HepG2 (cell line): ENCODE measurements around the gene ATE1. TPM values are rescaled to one million over a fixed set of nuclear protein-coding genes. Genes with fewer than 3 reads are reported as not detected.

Experiments used
- ATAC-seq: fragments of 200-7000 bp; cut with Tn5 transposase; 3 replicates; pipeline ENCODE4 v1.9.1; 2020; ENCODE audit warnings: mild to moderate bottlenecking, moderate library complexity
- BruUV-seq: library from RNA; stranded (reverse); fragments of 400-500 nt; replicated peaks from 2 replicates; lab custom pipeline; 2021; lab: Mats Ljungman, UMichigan
- CTCF ChIA-PET: fragments of 300-600 bp; formaldehyde crosslinking; extraction: SDS; loops from one replicate; lab custom pipeline; 2021; ENCODE audit warnings: low total read pairs, inconsistent platforms, low intra/inter-chr PET ratio; lab: Yijun Ruan, JAX
- POLR2A ChIA-PET: fragments of 350-600 bp; sonication (Branson Sonifier 250); formaldehyde crosslinking; loops from one replicate; lab custom pipeline; 2020; ENCODE audit warnings: antibody characterized with exemption, inconsistent platforms; lab: Yijun Ruan, JAX
- DNase-seq: peaks from one replicate; pipeline ENCODE4 v3.0.0-alpha.2; 2015; ENCODE audit warnings: low spot score
- FAIRE-seq: peaks from 3 replicates; lab custom pipeline; 2011; peaks lifted over from hg19 to GRCh38; lab: Jason Lieb, UNC
- H2AFZ ChIP-seq: one replicate; pipeline ENCODE4 v1.6.1; 2011; ENCODE audit warnings: low read length, inconsistent platforms
- H3K27ac ChIP-seq: fragments of 300-600 bp; 3 replicates; pipeline ENCODE4 v1.8.0; 2011; ENCODE audit warnings: mixed run types, mild to moderate bottlenecking, mixed read lengths, low read length, inconsistent platforms; ENCODE audit not compliant: insufficient read depth; ENCODE audit errors: extremely low read length
- H3K27me3 ChIP-seq, 2 experiments: fragments of 200-600 bp in 1 of 2; 2 replicates in 1 of 2; 3 replicates in 1 of 2; pipeline versions ENCODE4 v1.6.0 to v1.8.0; 2011; ENCODE audit warnings: low read length in 2 of 2, mild to moderate bottlenecking in 2 of 2, moderate library complexity in 2 of 2, inconsistent platforms in 1 of 2; ENCODE audit not compliant: insufficient read depth in 2 of 2, control insufficient read depth in 1 of 2
- H3K36me3 ChIP-seq, 2 experiments: fragments of 200-600 bp in 1 of 2; replicated peaks in 1 of 2; 2 replicates in 1 of 2; 3 replicates in 1 of 2; pipeline versions ENCODE4 v1.5.1 to v1.8.0; 2011; ENCODE audit warnings: low read length in 2 of 2, inconsistent platforms in 1 of 2; ENCODE audit not compliant: insufficient read depth in 2 of 2, control insufficient read depth in 1 of 2
- H3K4me1 ChIP-seq: 2 replicates; pipeline ENCODE4 v1.5.1; 2012; ENCODE audit warnings: low read length, inconsistent platforms; ENCODE audit not compliant: insufficient read depth
- H3K4me2 ChIP-seq: 2 replicates; pipeline ENCODE4 v1.6.0; 2011; ENCODE audit warnings: low read depth, low read length, inconsistent platforms
- H3K4me3 ChIP-seq, 3 experiments: fragments of 200-600 bp in 1 of 3; sonication (generic), shearing (Covaris generic) in 1 of 3; replicated peaks in 1 of 3; 2 replicates each; pipeline ENCODE4 v1.5.1; 2011 to 2016; ENCODE audit warnings: low read length in 3 of 3, inconsistent platforms in 2 of 3, low read depth in 2 of 3, mild to moderate bottlenecking in 2 of 3, control low read depth in 1 of 3, mixed read lengths in 1 of 3; ENCODE audit not compliant: insufficient read depth in 1 of 3
- H3K79me2 ChIP-seq: one replicate; pipeline ENCODE4 v1.6.1; 2011; ENCODE audit warnings: low read length, inconsistent platforms; ENCODE audit not compliant: insufficient read depth
- H3K9ac ChIP-seq: 2 replicates; pipeline ENCODE4 v1.6.0; 2011; ENCODE audit warnings: mild to moderate bottlenecking, low read depth, low read length, inconsistent platforms; ENCODE audit not compliant: insufficient read depth
- H3K9me3 ChIP-seq: 2 replicates; pipeline ENCODE4 v1.5.1; 2012; ENCODE audit warnings: mild to moderate bottlenecking, low read length
- H4K20me1 ChIP-seq: 2 replicates; pipeline ENCODE4 v1.6.0; 2011; ENCODE audit warnings: inconsistent platforms, mild to moderate bottlenecking, low read length, moderate library complexity; ENCODE audit not compliant: insufficient read depth
- ARNT2 ChIP-seq: sonication (generic); formaldehyde crosslinking; IDR thresholded peaks from 2 replicates; pipeline ENCODE4 v1.8.0; 2022; ENCODE audit warnings: mild to moderate bottlenecking, low read depth, missing genetic modification reagents, moderate library complexity
- CEBPG ChIP-seq: IDR thresholded peaks from 2 replicates; pipeline ENCODE4 v1.6.1; 2016
- HOXA5 ChIP-seq: sonication (generic); formaldehyde crosslinking; IDR thresholded peaks from 2 replicates; pipeline ENCODE4 v1.4.0; 2020; ENCODE audit warnings: missing genetic modification reagents
- MLLT10 ChIP-seq: sonication (generic); formaldehyde crosslinking; IDR thresholded peaks from 2 replicates; pipeline ENCODE4 v1.4.0; 2020; ENCODE audit warnings: missing genetic modification reagents
- NFRKB ChIP-seq: fragments of 450-650 bp; IDR thresholded peaks from 2 replicates; pipeline ENCODE4 v1.6.1; 2017
- SATB2 ChIP-seq: sonication (generic); formaldehyde crosslinking; IDR thresholded peaks from 2 replicates; pipeline ENCODE4 v1.5.0; 2020; ENCODE audit warnings: missing genetic modification reagents
- ZNF317 ChIP-seq: sonication (generic); formaldehyde crosslinking; IDR thresholded peaks from 2 replicates; pipeline ENCODE4 v1.5.0; 2020; ENCODE audit warnings: mild to moderate bottlenecking, missing genetic modification reagents
- ZNF720 ChIP-seq: sonication (generic); formaldehyde crosslinking; IDR thresholded peaks from 2 replicates; pipeline ENCODE4 v1.4.0; 2020; ENCODE audit warnings: missing genetic modification reagents
- ZNF781 ChIP-seq: sonication (generic); formaldehyde crosslinking; IDR thresholded peaks from 2 replicates; pipeline ENCODE4 v1.5.1; 2020; ENCODE audit warnings: borderline replicate concordance, mild to moderate bottlenecking, missing genetic modification reagents; ENCODE audit errors: not compliant biosample characterization
- WGBS: methylation state at CpG from one replicate; pipeline ENCODE4 v1.1.6; 2017; ENCODE audit warnings: low lambda C conversion rate; 5-methylcytosine and 5-hydroxymethylcytosine counted together
- in situ Hi-C: cut with HindIII; loops from 2 replicates; pipeline ENCODE4 v1.10.0; 2017; ENCODE audit warnings: low pct_unique_long_range_greater_than_20kb; ENCODE audit not compliant: extremely low pct_ligation_motif_present
- intact Hi-C: fragments of 100-400 bp; cut with micrococcal nuclease; formaldehyde crosslinking; loops from one replicate; pipeline ENCODE4 v1.10.0; 2022; ENCODE audit not compliant: unreplicated experiment
- polyA plus RNA-seq, 8 experiments: library from polyadenylated mRNA; depleted of rRNA in 3 of 8; stranded (reverse) in 7 of 8; unstranded in 1 of 8; fragments of >200 nt; fragmentation: Illumina TruSeq in 4 of 8; extraction: Trizol in 4 of 8; gene quantifications; 2 replicates each; pipeline versions ENCODE4 v1.2.1 to v1.2.3, GENCODE V29; 2011 to 2016; ENCODE audit warnings: low read depth in 4 of 8, missing spikeins in 1 of 8, mixed read lengths in 1 of 8; ENCODE audit not compliant: insufficient read depth in 1 of 8
- total RNA-seq, 5 experiments: library from RNA; depleted of rRNA; stranded (reverse); fragments of >200 nt; fragmentation: Illumina TruSeq; extraction: Trizol; gene quantifications; 2 replicates each; pipeline ENCODE4 v1.2.3, GENCODE V29; 2016; ENCODE audit warnings: low read depth in 1 of 5
- TF ChIP-seq, protein P1 (sequence below): sonication (generic); formaldehyde crosslinking; IDR thresholded peaks from 2 replicates; pipeline ENCODE4 v1.8.1; 2023; ENCODE audit warnings: missing genetic modification reagents, mild to moderate bottlenecking, borderline replicate concordance
- TF ChIP-seq, protein P2 (sequence below), 2 experiments: sonication (generic) in 1 of 2; formaldehyde crosslinking in 1 of 2; IDR thresholded peaks; 2 replicates each; pipeline versions ENCODE4 v1.4.0 to v1.6.1; 2018 to 2020; ENCODE audit warnings: missing genetic modification reagents in 2 of 2, borderline replicate concordance in 1 of 2, low read depth in 1 of 2, mild to moderate bottlenecking in 1 of 2, missing biosample characterization in 1 of 2
- TF ChIP-seq, protein P3 (sequence below): IDR thresholded peaks from 2 replicates; pipeline ENCODE4 v1.6.1; 2018; ENCODE audit warnings: missing genetic modification reagents, mild to moderate bottlenecking, missing compliant biosample characterization
- TF ChIP-seq, protein P4 (sequence below): IDR thresholded peaks from 2 replicates; pipeline ENCODE4 v1.6.1; 2016
- TF ChIP-seq, protein P5 (sequence below): sonication (generic); formaldehyde crosslinking; IDR thresholded peaks from 2 replicates; pipeline ENCODE4 v1.5.1; 2020; ENCODE audit warnings: missing genetic modification reagents, mild to moderate bottlenecking, borderline replicate concordance

ATE1 gene
- total and polyA plus RNA-seq, 2 of the 13 experiments (the other 11 are each of a cell fraction or from before 2014, with no cell fraction given): 17.5 to 42.2 TPM

DNA sequence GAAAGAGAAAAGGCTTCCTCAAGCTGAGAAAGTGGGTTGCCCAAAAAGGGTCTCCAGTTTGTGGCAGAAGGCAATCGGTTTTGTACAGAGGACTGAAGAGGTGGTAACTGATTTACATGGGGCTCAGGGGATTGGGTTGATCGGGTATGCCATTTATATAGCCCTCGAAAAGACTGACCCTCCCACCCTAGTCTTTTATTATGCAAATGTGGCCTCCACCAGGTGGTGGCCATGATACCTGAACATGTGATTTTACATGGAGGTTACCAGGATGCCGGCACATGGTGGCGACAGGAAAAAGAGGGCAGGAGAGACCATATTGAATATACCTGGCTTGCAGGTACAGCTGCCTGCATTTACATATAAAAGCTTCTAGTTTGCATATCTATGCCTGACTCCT lies 36.7 kb downstream of the ATE1 start:
- H3K9ac ChIP-seq: no peak overlapping the region
- CTCF ChIA-PET: no interaction called here
- H4K20me1 ChIP-seq: no peaks in the 10 kb centered on the region
- no peak overlapping the region for H2AFZ ChIP-seq
- H3K9me3 ChIP-seq: no peaks in the 10 kb centered on the region
- in situ Hi-C loops (no loop called here), intact Hi-C loops (no loop called here)
- no peak for FAIRE-seq
- no peak for DNase-seq
- no peak overlapping the region for H3K4me3 ChIP-seq
- no peaks in the 10 kb centered on the region for H3K4me1 ChIP-seq
- H3K79me2 ChIP-seq: no peaks in the 10 kb centered on the region
- POLR2A ChIA-PET: no interaction called here
- H3K4me2 ChIP-seq: no peak overlapping the region
- WGBS: 98% methylated on average over 5 of the region's 5 CpGs
- no peak overlapping the region for H3K27ac ChIP-seq
- TF ChIP-seq, protein P1, sequence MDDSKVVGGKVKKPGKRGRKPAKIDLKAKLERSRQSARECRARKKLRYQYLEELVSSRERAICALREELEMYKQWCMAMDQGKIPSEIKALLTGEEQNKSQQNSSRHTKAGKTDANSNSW: no peak
- TF ChIP-seq ZNF781: no peak
- no peak for TF ChIP-seq ARNT2
- no peak for TF ChIP-seq MLLT10 (CRISPR knock-in tag)
- TF ChIP-seq ZNF720: no peak
- TF ChIP-seq, protein P2, sequence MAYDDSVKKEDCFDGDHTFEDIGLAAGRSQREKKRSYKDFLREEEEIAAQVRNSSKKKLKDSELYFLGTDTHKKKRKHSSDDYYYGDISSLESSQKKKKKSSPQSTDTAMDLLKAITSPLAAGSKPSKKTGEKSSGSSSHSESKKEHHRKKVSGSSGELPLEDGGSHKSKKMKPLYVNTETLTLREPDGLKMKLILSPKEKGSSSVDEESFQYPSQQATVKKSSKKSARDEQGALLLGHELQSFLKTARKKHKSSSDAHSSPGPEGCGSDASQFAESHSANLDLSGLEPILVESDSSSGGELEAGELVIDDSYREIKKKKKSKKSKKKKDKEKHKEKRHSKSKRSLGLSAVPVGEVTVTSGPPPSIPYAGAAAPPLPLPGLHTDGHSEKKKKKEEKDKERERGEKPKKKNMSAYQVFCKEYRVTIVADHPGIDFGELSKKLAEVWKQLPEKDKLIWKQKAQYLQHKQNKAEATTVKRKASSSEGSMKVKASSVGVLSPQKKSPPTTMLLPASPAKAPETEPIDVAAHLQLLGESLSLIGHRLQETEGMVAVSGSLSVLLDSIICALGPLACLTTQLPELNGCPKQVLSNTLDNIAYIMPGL (CRISPR knock-in tag; IDR thresholded peaks at IDR 0.05; ENCODE audit: borderline replicate concordance in 1 of 2, low read depth in 1 of 2): no peak
- TF ChIP-seq, protein P3, sequence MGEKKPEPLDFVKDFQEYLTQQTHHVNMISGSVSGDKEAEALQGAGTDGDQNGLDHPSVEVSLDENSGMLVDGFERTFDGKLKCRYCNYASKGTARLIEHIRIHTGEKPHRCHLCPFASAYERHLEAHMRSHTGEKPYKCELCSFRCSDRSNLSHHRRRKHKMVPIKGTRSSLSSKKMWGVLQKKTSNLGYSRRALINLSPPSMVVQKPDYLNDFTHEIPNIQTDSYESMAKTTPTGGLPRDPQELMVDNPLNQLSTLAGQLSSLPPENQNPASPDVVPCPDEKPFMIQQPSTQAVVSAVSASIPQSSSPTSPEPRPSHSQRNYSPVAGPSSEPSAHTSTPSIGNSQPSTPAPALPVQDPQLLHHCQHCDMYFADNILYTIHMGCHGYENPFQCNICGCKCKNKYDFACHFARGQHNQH (CRISPR knock-in tag): no peak
- TF ChIP-seq CEBPG (CRISPR knock-in tag): no peak
- no peak for TF ChIP-seq ZNF317 (CRISPR knock-in tag)
- TF ChIP-seq HOXA5 (CRISPR knock-in tag): no peak
- TF ChIP-seq, protein P4, sequence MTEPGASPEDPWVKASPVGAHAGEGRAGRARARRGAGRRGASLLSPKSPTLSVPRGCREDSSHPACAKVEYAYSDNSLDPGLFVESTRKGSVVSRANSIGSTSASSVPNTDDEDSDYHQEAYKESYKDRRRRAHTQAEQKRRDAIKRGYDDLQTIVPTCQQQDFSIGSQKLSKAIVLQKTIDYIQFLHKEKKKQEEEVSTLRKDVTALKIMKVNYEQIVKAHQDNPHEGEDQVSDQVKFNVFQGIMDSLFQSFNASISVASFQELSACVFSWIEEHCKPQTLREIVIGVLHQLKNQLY (CRISPR knock-in tag): no peak
- TF ChIP-seq NFRKB: no peak
- TF ChIP-seq, protein P5, sequence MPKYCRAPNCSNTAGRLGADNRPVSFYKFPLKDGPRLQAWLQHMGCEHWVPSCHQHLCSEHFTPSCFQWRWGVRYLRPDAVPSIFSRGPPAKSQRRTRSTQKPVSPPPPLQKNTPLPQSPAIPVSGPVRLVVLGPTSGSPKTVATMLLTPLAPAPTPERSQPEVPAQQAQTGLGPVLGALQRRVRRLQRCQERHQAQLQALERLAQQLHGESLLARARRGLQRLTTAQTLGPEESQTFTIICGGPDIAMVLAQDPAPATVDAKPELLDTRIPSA: no peak
- no peak for TF ChIP-seq SATB2 (CRISPR knock-in tag)
- no TSS peak for BruUV-seq
- no peaks in the 10 kb centered on the region for H3K27me3 ChIP-seq
- no peak for ATAC-seq
- peaks cover 3 to 46% of the 10 kb centered on the region in 2 experiments; a peak in 4 of 5 replicates for H3K36me3 ChIP-seq
